Breast epithelium (tissue), 4 donors: ENCODE results near the gene DCLK1. TPM values are rescaled to one million over a fixed set of nuclear protein-coding genes. Genes with fewer than 3 reads are reported as not detected.
A peak's percentile ranks its signal among the peaks of the same experiment; 100 is the strongest.

ENCODE experiments used
- DNase-seq, 2 donors: peaks; one replicate each; pipeline ENCODE4 v3.0.0-alpha.2; 2019; ENCODE audit warnings: low spot score in 2 of 2
- H3K27ac ChIP-seq, 2 donors: fragments of 200-600 bp; sonication (generic) in 1 of 2; one replicate each; pipeline ENCODE4 v1.5.1; 2016 to 2019; ENCODE audit warnings: mild to moderate bottlenecking in 1 of 2
- H3K27me3 ChIP-seq, 2 donors: fragments of 200-600 bp; sonication (generic) in 1 of 2; one replicate each; pipeline versions ENCODE4 v1.5.1 to v1.6.0; 2017 to 2019; ENCODE audit warnings: control low read depth in 1 of 2, mild to moderate bottlenecking in 1 of 2
- H3K36me3 ChIP-seq: fragments of 200-600 bp; one replicate; pipeline ENCODE4 v1.5.1; 2019
- H3K4me1 ChIP-seq, 2 donors: fragments of 200-600 bp; sonication (generic); one replicate each; pipeline ENCODE4 v1.5.1; 2016 to 2019; ENCODE audit warnings: control low read depth in 1 of 2
- H3K4me3 ChIP-seq, 3 donors: fragments of 200-600 bp; sonication (generic); 1 replicate in 2 of 3; 2 replicates in 1 of 3; pipeline ENCODE4 v1.5.1; 2016 to 2019; ENCODE audit warnings: mild to moderate bottlenecking in 3 of 3, moderate library complexity in 2 of 3
- H3K9me3 ChIP-seq, 2 donors: fragments of 200-600 bp; sonication (generic) in 1 of 2; one replicate each; pipeline ENCODE4 v1.5.1; 2016 to 2019; ENCODE audit warnings: control low read depth in 1 of 2
- CTCF ChIP-seq, 3 donors: fragments of 450-650 bp; IDR thresholded peaks; one replicate each; pipeline ENCODE4 v1.5.1; 2016 to 2017; ENCODE audit warnings: antibody characterized with exemption in 3 of 3, mild to moderate bottlenecking in 3 of 3, moderate library complexity in 3 of 3
- POLR2A ChIP-seq: fragments of 450-650 bp; IDR thresholded peaks from one replicate; pipeline ENCODE4 v1.6.1; 2016; ENCODE audit warnings: antibody characterized with exemption, mild to moderate bottlenecking, moderate library complexity
- POLR2AphosphoS5 ChIP-seq, 3 donors: sonication (generic); formaldehyde crosslinking; IDR thresholded peaks; one replicate each; pipeline ENCODE4 v1.6.1; 2017; ENCODE audit warnings: antibody characterized with exemption in 3 of 3
- intact Hi-C: fragments of 100-400 bp; cut with DNase I; formaldehyde crosslinking; loops from one replicate; pipeline ENCODE4 v1.15.1; 2023; ENCODE audit warnings: low total_unique reads
- total RNA-seq, 3 donors: library from RNA; depleted of rRNA; stranded (reverse); fragments of >200 nt; gene quantifications; one replicate each; pipeline ENCODE4 v1.1.0, GENCODE V29; 2016

The DCLK1 gene
- total RNA-seq, 3 donors from 2014 or later, result 21.2 to 158 (median 28.2) TPM

- intact Hi-C loops, result no loop called here
These were observed 33.1 kb downstream of the DCLK1 start for GRCh38 chr13:36098080-36098479.

GRCh38 chr13:36096461-36097416 lies 34.4 kb downstream of the DCLK1 start:
- no peaks in the 10 kb centered on the region for H3K4me1 ChIP-seq
- intact Hi-C loops, result no loop called here
- no peaks in the 10 kb centered on the region for H3K36me3 ChIP-seq
- H3K4me3 ChIP-seq, result no peak overlapping the region
- H3K27me3 ChIP-seq, result no peaks in the 10 kb centered on the region
- TF ChIP-seq POLR2A (no peak), CTCF (IDR thresholded peaks at IDR 0.05) (no peak), POLR2AphosphoS5 (IDR thresholded peaks at IDR 0.05) (no peak)
- no peak for DNase-seq
- peak overlapping the region in 1 of 2 donors; percentile 13 for H3K27ac ChIP-seq
- no peaks in the 10 kb centered on the region for H3K9me3 ChIP-seq

More at GRCh38 chr13:36098080-36098479, 33.1 kb downstream of the DCLK1 start:
- Histone ChIP-seq H3K4me1 (no peaks in the 10 kb centered on the region), H3K4me3 (no peak overlapping the region), H3K27me3 (no peaks in the 10 kb centered on the region), H3K27ac (peak overlapping the region in 1 of 2 donors; percentile 39), H3K36me3 (no peaks in the 10 kb centered on the region), H3K9me3 (no peaks in the 10 kb centered on the region)
- DNase-seq, result no peak
- TF ChIP-seq CTCF (IDR thresholded peaks at IDR 0.05) (no peak), POLR2AphosphoS5 (IDR thresholded peaks at IDR 0.05) (no peak), POLR2A (no peak)

- TF ChIP-seq POLR2AphosphoS5 (IDR thresholded peaks at IDR 0.05) (no peak), CTCF (IDR thresholded peaks at IDR 0.05) (no peak), POLR2A (no peak)
- Histone ChIP-seq H3K4me3 (no peak overlapping the region), H3K27ac (no peak overlapping the region), H3K9me3 (no peaks in the 10 kb centered on the region), H3K36me3 (no peaks in the 10 kb centered on the region), H3K27me3 (no peaks in the 10 kb centered on the region), H3K4me1 (no peaks in the 10 kb centered on the region)
- intact Hi-C loops, result loop anchor here (1.0 kb wide), 1 partner anchor 17 kb away; no protein-coding TSS in a partner anchor
- no peak for DNase-seq
These were observed 36.7 kb downstream of the DCLK1 start for GRCh38 chr13:36094478-36094877.

GRCh38 chr13:36090592-36090991 lies 40.6 kb downstream of the DCLK1 start:
- Histone ChIP-seq H3K27me3 (no peaks in the 10 kb centered on the region), H3K4me3 (no peak overlapping the region), H3K27ac (peak overlapping the region; percentile 41 to 75), H3K9me3 (no peaks in the 10 kb centered on the region), H3K4me1 (no peaks in the 10 kb centered on the region), H3K36me3 (no peaks in the 10 kb centered on the region)
- intact Hi-C loops, result no loop called here
- TF ChIP-seq POLR2AphosphoS5 (IDR thresholded peaks at IDR 0.05) (no peak), CTCF (IDR thresholded peaks at IDR 0.05) (no peak), POLR2A (no peak)
- DNase-seq, result no peak

- peak overlapping the region in 1 of 2 donors; percentile 58 for H3K27ac ChIP-seq
- no peak for TF ChIP-seq CTCF (IDR thresholded peaks at IDR 0.05)
- TF ChIP-seq POLR2A, result no peak
- TF ChIP-seq POLR2AphosphoS5 (IDR thresholded peaks at IDR 0.05), result no peak
- H3K36me3 ChIP-seq, result no peaks in the 10 kb centered on the region
These were observed 42.0 kb downstream of the DCLK1 start for GRCh38 chr13:36089130-36089647.

More at GRCh38 chr13:36089130-36089647, 42.0 kb downstream of the DCLK1 start:
- DNase-seq, result no peak
- Histone ChIP-seq H3K4me1 (no peaks in the 10 kb centered on the region), H3K27me3 (no peaks in the 10 kb centered on the region), H3K9me3 (no peaks in the 10 kb centered on the region), H3K4me3 (no peak overlapping the region)
- intact Hi-C loops, result no loop called here
